GM18951 (cell line): ENCODE data around the gene IL12RB2.
"Not testable (repeated sequence)": the region's sequence is repeated elsewhere in the genome, so short reads cannot be mapped to it uniquely, and the experiment has no call there.

Experiments used
- POLR2A ChIP-seq: IDR thresholded peaks from 4 replicates; pipeline ENCODE4 v1.6.1; 2011; ENCODE audit warnings: mild to moderate bottlenecking; ENCODE audit not compliant: insufficient read length, insufficient read depth; ENCODE audit errors: extremely low read depth
- in situ Hi-C: fragments of 300-500 bp; cut with MboI; formaldehyde crosslinking; loops from one replicate; pipeline ENCODE4 v1.12.0; 2022; ENCODE audit warnings: low sequenced_read_pairs, mixed read lengths, inconsistent platforms; ENCODE audit not compliant: unreplicated experiment

The IL12RB2 gene

DNA sequence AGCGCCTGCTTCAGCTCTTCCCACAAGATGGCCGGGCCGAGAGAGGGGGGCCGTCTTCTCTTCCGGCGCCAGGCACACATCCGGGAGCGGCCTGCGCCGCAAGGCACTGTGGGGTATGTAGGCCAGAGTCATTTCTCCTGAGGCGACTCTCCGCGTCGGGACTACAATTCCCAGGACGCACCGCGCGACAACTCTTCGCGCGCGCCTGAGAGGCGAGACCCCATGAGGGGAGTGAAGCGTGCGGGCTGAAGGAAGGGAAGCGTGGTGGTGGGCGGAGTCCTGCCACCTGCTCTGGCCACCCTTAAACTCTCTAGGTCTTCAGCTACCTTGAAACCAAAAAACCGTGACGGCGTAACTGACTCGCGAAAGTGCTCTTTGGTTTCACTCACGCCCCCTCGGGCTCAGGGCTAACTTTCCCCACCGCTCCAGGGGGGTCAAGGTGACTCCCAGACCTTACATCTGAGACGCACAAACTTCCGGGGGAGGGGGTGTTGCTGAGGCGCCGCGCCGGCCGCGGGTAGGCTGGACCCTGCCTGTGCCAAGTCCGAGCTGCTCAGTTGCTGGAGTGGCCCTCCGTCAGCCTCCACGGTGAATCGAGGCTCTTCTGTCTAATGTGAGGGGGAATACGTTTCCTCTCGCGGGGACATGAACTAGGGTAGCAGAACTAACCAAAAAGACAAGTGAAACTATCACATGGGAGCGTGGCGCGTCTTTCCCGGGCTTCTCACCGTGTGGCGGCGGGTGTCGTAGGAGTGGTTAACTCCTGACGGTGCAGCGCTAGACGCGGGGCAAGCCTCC is 122.9 kb downstream of the IL12RB2 start, which contains the start of gene SERBP1:
Gene SERBP1, minus strand, starts transcription at position 45 of the 798 bp plus-strand sequence. CDS start 102 bp downstream, outside the sequence.
- peak; percentile 38 for TF ChIP-seq POLR2A

DNA sequence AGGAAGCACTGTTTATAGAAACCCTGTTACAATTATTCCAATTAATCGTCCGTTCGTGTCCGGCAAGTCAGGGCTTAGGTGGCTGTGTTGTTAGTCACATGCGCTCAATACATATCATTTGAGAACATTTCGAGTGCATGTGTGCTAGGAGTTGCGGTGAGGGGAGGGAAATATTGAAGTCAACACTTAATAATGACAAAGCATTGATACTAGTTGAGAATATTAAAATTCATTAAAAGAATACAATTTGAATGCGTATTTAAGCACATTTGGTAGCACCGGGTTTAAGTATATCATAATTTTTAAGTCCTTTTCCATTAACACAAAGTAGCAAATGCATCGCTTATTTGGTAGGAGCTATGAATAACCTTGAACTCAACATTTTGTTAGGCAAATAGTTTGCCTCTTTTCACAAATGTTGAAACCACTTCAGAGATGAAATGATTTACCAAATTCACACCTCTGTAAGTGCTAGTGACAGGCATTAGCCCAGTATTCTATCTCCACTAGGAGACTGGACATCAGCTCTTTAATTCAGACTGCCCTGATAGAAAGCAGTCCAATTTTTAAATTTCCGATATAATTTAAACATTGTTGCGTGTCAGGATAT is 123.6 kb downstream of the IL12RB2 start:
- in situ Hi-C loops: no loop called here
- TF ChIP-seq POLR2A: no peak

More for the DNA sequence above, 122.9 kb downstream of the IL12RB2 start, which contains the start of gene SERBP1:
- in situ Hi-C loops: no loop called here

DNA sequence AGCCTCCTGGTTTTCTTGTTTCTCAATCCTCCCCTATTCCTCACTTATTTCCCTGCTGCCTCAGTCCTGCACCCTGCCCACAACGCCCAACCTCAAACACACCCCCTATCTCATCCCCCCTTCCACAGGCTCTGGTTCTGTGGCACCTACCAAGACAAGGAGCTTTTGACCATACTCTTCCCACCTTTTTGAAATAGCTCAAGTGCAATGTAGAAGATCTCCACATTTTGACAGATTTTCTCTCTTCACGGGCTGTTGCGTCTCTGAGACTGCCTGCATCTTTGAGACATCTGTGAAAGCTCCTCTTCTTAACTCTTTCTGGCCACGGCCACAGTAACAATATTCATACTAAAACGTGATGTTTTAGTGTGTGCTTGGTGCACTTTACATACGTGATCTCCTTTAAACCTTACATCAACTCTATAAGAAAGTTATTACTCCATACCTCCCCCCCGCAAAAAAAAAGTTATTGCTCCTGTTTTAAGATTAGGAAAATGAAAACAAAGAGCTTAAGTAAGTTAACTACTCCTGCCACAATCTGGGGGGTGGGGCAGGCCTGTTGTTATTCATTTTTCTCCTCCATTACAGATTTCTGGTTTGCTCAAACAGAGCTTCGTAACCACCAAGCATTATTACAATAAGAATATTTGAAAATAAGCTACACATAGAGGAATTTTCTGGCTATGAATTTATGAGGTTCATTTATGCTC is 124.4 kb downstream of the IL12RB2 start:
- TF ChIP-seq POLR2A: no peak
- in situ Hi-C loops: no loop called here

DNA sequence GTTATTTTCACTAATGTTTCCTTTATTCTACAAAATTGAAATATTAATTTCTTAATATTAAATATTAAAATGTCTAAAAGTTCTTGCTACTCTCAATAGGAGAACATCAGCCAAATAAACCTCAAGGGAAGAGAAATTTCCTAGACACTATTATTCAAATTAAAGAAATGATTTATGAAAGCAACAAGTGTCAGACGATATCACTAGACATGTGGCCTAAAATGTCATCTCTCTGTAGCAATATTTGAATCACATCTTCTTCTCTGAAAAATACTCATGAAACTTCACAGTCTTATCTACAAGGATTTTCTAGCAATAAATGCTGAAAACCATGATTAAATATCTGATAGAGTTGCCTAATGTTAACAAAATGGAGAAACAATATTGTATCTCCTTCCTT is 125.1 kb downstream of the IL12RB2 start:
- in situ Hi-C loops: no loop called here
- TF ChIP-seq POLR2A: no peak

DNA sequence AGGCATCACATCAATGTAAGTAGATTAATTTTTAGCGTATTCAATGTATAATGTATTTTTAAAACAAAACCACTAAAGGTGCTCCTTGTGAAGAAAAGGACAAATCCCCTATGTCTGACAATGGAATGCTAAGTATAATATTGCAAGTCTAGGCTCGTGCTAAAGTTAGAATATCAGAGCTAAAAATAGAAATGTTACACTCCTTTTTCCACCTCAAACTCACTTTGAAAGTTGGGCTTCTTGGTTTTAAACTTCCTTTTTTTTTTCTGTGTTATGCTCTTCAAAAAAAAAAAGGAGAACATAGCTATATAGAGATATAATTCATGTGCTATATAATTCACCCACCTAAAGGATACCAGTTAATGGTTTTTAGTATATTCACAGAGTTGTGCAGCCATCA is 126.2 kb downstream of the IL12RB2 start:
- in situ Hi-C loops: no loop called here
- TF ChIP-seq POLR2A: no peak

DNA sequence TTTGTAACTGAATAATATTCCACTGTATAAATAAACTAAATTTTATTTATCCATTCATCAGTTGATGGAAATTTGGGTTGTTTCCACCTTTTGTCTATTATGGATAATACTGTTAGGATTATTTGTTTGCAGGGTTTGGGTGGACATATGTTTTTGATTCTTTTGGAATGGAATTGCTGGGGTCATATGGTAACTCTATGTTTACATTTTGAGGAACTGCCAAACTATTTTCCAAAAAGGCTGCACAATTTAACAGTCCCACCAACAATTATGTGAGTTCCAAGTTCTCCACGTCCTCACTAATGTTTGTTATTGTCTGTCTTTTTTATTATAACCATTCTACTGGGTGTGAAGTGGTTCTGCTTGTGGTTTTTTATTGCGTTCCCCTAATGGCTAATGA is 126.8 kb downstream of the IL12RB2 start:
- no peak for TF ChIP-seq POLR2A
- in situ Hi-C loops: no loop called here

DNA sequence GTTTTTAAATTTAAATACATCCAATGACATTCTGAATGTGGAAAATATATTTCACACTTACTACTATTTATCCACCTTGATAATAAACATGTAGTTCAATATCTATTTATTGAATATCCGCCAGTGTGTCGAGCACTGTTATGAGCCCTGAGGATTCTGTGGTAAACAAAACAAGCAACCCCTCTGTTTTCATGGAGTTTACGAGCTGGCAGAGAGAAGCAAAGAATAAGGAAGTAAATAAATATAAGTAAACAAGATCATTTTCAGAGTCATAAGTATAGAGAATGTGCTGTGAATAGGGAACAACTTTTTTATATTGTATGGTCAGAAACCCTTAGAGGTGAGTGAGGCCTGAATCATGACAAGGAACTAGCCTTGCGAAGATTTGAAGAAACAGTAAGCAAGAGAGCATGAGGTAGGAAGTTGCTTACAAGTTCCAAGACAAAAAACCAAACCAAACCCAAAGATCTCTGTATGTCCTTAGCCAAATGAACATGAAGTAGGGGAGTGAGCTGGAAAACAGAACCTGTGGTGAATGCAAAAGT is 128.9 kb downstream of the IL12RB2 start:
- in situ Hi-C loops: no loop called here
- TF ChIP-seq POLR2A: no peak

DNA sequence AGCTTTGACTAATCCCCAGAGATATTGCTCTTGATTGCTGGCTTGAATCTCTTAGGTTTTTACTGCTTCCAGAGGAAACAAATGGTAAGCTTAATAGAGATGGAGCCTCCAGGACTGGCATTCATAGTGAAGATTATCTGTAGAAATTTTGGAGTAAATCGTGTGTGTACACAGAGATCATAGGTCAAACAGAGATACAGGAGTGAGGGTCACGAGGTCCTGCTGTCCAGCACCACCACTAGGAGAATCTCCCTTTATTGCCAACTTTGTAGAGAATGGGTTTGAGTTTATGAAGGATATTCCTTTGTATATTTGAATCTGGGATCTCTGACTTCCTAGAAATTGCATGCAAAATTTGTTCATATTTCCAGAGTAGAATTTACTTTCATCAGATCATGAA is 130.3 kb downstream of the IL12RB2 start:
- TF ChIP-seq POLR2A: no peak
- in situ Hi-C loops: no loop called here

DNA sequence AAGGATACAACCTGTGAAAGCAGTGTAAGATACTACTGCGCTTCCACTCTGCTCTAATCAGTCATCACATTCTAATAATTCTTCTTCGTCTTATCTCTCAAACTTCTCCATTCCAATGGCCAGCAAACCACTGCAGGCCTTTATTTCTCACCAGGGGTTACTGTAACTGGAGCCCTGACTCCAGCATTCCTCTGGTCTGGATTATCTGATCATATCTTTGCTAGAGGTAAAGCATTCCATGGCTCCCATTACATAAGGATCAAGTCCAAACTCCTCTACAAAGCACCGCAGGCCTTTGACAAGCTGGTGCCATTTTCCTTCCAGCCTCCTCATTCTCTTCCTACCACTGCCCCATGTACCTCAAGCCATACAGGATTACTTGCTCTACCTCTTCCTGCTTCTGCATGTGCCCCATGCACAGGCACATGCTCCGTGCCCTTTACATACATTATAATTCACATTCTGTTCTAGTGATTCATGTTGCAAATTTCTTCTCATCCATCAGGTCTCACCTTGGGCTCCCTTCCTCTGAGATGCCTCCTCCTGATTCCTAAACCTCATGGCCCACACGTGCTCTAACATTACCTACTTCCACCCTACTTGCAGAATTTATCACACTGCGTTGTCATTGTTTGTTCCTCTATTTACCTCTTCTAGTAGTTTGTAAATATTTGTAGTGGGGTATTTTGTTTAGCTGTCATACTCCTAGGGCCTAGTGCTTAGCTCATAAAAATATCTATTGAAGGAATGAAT is 131.8 kb downstream of the IL12RB2 start:
- TF ChIP-seq POLR2A: no peak
- in situ Hi-C loops: no loop called here

DNA sequence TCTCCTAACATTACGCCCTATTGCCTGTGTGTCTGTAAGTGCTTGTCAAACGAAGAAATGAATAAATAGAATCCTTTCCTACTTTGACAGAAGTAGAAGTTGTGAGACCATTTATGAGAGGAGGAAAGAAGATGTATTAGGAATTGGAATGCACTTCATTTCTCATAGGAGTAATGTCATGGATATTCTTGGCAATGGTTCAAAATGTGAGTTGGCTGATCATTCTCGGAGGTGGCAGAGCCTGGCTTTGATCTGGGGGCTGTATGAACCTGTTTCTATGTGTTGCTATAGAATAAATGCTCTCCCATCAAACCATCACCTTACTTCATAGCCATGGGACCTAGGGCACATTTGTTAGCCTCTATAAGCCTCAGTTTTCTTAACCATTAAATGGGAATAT is 132.7 kb downstream of the IL12RB2 start:
- no peak for TF ChIP-seq POLR2A
- in situ Hi-C loops: no loop called here

DNA sequence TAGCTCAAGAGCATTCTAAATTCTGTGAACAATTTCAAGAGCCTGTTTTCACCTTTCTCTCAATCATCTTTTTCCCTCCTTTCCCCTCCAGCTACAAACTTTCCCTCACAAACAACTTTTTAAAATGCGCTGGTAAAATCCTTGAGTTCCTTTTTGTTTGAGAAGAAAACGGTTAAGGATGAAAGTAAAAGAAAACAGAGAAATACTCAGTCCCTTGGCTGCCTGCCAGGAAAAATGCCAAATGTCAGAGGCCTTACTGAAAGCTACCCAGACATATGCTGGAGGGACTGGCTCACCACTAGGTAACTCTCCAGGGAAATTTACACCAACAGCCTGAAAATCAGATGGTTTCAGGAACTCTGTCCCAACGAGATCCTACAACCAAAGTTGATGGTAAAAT is 133.5 kb downstream of the IL12RB2 start:
- no peak for TF ChIP-seq POLR2A
- in situ Hi-C loops: no loop called here

DNA sequence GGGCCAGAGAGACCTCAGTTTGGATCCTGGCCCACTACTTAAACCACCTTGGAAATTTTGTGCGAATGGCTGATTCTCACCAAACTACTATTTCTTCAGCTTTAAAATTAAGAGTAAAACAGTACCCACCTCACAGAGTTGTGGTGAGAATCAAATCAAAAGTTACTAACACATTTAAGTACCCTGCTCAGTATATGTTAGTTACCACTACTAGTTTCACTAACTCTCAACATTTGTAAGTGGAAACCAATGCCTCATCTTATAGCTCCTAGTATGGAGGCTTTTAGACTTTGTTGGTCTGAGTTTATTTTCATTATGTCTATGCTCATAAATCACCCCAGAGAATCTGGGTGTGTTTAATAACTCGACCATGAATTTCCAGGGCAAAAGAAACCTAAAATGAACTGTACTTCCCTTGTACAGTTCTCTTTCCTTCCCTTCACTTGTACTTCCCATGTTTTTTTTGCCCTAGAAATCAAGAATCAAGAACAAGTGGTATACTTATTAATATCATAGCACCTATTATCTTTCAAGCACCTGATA is 134.1 kb downstream of the IL12RB2 start:
- in situ Hi-C loops: no loop called here

DNA sequence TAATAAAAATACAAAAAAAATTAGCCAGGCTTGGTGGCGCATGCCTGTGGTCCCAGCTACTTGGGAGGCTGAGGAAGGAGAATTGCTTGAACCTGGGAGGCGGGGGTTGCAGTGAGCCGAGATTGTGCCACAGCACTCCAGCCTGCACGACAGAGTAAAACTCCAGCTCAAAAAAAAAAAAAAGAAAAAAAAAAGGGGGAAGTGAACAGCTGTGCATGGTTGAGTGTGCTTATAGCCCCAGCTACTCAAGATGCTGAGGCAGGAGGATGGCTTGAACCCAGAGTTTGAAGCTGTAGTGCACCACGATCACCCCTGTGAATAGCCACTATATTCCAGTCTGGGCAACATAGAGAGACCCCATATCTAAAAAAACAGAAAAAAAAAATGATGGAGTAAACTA is 138.3 kb downstream of the IL12RB2 start:
- in situ Hi-C loops: not testable (repeated sequence)

More for the DNA sequence above, 134.1 kb downstream of the IL12RB2 start:
- no peak for TF ChIP-seq POLR2A
